GM18907 (cell line): ENCODE data around the gene IQGAP2.

Experiments used
- ATAC-seq: cut with Tn5 transposase; IDR thresholded peaks from one replicate; pipeline ENCODE4 v1.9.1; 2021; ENCODE audit warnings: mild to moderate bottlenecking, moderate library complexity; ENCODE audit not compliant: unreplicated experiment

Gene IQGAP2

DNA sequence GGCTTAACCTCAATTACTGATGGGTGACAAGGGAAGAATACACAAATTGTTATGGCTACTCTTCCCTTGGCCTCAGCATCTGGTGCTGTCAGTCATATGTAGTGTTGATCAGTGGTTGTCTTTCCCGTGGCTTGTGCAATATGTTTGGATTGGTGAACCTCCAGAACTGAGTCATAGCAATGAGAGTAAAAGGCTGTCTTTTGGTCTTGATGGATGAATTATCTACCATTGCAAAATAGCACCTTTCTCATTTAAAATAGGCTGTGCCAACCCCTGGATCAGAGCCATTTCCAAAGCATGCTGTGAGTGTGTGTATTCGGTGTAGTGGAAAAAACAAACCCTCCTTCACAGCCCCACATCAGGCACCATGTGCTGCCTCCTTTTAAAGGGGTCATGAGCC is 298.2 kb downstream of the IQGAP2 start:
- no peak for ATAC-seq

DNA sequence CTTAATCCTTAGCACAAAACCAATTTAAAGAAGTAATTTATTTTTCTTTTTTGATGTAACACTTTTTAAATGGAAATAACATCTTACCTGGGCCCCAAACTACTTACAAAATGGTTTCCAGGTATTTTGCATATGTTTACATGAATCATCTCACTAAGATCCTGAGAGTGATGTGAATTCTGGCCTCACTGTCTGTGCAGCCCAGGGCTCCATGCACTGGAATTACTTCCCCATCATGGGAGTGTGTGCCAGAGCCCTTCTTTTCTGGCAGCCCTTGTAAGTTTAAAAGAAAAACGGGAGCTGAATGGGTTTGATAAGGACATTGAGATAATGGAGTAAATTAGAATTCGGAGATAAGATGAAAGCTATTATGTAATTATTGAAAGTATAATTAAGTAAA is 300.6 kb downstream of the IQGAP2 start:
- ATAC-seq, result no peak

DNA sequence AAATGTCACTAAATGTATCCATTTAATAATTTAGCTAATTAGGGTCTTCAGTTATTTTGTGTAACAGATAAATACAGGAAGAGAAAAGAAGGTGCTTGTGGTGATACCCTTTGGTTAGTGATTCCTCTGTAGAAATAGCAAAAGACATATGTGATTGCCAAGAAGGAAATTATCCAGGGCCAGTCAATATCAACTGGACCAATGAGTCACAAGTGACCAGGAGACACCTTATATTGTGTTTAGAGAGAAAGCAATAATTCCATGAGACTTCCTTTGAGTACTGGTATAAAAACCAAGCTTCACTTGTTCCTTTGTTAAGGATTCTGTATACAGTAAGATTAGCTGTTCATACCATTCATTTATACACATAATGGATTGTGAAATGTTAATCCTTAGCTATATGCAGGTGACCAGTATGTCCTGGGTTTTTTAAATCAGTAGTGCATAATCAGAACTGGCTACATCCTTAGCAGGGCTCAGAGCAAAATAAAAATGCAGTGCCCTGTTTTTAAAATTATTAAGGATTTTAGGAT is 301.1 kb downstream of the IQGAP2 start:
- no peak for ATAC-seq

DNA sequence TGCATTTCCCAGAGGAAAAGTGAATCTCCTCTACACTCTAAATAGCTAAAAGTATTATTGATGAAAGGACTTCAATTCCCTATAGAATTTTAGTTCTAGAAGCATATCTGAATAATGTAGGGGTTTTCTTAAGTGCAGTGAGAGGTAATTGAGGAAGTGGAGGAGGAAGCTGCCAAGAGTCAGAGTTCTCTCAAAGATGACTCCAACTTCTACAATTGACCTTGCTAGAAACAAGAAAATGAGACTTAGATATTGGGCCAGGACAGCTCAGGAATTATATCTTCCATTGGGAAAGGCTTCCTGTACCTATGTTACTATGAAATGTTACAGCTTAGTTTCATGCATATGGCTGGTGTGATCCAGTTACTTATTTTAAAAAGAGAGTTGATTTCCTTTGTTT is 302.5 kb downstream of the IQGAP2 start:
- no peak for ATAC-seq

DNA sequence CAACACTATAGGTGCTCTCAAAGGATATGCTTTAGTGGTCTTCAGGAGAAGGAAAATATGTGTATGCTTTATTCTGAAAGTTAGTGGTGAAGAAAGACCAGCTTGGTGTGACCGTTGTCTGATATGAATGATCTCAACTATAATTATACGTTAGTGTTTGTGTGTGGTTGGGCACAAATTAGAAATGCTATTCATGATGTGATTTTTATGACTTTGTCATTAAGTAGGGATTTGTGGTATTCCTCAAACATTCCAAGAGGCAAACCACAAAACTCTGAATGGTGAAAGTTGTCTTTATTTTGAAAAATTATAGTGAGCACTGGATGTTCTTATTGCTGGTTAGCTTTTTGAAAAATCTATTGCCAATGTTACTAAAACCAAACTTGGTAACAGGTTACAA is 306.7 kb downstream of the IQGAP2 start:
- ATAC-seq, result no peak

DNA sequence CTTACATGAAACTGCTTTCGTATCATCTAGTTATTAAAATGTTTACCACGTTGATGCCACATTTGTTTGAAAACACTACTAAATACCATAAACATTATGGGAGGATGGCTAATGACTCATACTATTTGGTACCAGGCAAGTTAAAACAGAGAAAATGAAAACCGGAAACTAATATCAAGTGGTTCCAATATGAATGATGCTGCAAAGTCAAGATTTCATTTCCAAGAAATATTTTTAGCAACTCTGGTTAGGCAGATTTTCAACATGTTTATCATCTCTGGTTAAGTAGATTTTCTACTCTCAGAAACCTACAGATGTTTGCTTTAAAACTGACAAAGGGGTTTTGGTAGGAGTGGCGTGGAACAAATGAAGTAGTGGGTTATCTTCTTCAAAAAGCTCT is 307.9 kb downstream of the IQGAP2 start:
- ATAC-seq, result no peak

DNA sequence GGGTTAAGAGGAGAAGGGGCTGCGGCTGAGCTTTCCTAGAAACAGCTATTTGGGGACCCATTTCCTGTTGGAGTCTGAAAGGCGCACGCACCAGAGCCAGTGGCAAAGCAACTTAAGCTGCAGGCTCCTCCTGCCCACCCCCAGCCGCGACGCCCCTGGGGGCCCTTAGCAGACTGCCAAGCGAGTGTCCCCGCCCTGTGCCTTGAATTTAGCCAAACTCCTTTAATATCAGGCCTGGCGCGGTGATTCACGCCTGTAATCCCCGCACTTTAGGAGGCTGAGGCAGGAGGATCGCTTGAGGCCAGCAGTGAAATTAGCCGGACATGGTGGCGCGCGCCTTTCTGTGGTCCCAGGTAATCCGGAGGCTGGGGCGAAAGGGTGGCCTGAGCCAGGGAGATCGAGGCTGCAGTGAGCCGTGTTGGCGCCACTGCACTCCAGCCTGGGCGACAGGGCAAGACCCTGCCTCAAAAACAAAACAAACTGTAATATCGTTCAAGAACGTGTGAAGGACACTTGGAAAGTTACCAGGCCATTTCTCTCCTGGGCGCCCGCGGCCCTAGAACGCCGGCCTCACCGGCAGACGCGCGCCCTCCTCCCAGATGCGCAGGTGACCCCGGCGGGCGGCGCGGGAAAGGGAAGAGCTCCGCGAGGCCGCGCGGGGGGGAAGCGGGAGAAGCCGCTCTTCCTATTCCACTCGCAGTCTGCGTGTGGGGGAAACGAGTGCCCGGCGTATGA is 311.8 kb downstream of the IQGAP2 start:
- no peak for ATAC-seq

DNA sequence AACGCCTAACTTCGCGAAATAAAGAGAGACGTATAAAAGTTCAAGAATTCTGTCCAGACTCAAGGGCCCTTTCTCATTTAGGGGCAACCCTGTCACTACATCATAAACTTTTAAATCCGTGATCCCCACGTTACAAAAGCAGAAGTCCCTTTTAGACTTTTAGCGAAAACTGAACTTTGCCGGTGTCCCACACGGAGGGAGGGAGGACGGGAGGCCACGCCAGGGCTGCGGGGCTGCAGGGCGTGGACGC is 312.3 kb downstream of the IQGAP2 start:
- ATAC-seq, result no peak

DNA sequence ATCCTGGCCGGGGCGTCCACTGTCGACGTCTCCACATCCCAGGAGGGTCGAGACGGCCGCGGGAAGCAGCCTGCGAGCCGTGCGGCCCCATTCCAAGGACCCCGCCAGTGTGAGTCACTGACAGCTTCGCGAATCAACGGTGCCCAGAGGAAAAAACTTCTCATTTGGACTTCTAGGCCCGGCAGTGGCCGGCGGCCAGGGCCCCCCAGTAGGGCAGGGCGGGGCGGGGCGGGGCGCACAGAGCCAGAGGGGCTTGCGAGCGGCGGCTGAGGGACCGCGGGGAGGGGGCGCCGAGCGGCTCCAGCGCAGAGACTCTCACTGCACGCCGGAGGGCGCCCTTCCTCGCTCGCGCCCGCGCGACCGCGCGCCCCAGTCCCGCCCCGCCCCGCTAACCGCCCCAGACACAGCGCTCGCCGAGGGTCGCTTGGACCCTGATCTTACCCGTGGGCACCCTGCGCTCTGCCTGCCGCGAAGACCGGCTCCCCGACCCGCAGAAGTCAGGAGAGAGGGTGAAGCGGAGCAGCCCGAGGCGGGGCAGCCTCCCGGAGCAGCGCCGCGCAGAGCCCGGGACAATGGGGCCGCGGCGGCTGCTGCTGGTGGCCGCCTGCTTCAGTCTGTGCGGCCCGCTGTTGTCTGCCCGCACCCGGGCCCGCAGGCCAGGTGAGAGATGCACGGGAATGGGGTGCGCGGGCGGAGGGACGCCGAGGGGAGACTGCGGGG is 312.8 kb downstream of the IQGAP2 start, which contains the start of gene F2R:
F2R (plus strand) TSS at position 391 of the 720 bp plus-strand sequence; CDS start at position 573, 182 bp downstream.
- ATAC-seq, result peak; percentile 70

DNA sequence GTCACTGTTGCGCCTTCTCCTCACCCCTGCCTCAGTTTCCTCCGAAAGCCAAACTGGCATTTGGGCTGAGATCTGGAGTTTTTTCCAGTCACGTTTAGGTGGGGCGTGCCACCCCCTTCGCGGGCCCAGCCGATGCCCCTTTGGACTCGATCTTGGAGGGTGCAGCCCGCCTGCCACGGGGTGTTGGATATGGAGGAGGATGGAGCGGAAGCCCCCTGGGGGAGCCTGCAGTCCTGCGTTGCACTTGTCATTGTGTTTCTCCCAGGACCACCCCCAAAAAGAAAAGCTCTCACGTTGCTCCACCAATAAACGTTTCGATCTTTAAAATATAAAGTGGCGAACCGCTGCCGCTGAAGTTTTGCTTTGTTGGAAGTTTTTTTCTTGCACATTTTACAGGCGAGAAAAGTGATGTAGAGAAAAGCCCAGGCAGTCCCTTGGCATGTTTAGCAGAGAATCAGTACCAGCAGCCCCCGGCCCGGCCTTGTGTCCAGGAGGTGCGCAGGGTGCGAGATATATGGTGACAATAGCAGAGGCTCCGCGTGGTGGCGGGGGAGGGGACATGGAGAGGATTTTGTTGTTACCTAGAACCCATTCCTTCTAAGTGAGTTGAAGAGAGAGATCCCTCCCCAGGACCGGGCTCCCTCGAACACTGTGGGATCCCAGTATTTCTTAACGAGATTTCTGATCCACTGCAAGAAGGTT is 313.5 kb downstream of the IQGAP2 start:
- no peak for ATAC-seq

DNA sequence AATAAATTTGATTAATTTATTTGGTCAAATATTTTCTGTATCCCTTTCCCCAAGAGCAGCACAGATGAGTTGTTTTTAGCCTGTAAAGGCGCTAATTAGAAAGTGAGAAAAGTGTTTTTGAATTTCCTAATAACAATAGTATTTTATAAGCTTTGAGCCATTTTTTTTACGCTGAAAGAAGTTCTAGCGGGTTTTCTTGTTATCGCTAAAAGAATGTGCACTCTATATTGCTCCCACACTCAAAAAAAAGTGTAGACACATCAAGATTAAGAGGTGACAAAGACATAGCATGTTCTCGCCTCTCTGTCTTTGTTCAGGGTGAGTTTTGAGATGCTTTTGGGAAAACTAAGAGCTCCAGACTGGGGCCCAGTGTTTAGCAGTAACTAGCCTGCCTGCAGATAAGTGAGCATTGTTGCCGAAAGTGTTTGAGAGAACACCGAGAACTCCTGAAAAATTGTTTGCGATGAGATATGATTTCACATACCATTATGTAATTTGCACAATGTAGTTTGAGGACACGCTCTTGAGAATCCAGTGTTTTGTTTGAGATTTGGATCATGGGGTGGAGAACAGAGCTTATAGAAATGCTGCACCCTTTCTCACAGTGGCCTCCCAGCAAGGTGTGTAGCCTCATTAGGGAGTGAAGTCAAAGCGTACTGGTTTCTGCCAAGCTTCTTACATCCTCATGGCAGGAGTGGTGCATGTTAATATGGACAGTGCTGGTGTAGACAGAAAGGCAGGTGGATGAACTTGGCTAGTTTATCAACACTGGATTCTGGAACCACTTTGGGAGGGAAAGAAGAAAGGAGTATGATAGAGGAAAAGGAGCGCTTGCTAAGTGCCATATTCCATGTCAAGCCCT is 314.4 kb downstream of the IQGAP2 start:
- no peak for ATAC-seq

DNA sequence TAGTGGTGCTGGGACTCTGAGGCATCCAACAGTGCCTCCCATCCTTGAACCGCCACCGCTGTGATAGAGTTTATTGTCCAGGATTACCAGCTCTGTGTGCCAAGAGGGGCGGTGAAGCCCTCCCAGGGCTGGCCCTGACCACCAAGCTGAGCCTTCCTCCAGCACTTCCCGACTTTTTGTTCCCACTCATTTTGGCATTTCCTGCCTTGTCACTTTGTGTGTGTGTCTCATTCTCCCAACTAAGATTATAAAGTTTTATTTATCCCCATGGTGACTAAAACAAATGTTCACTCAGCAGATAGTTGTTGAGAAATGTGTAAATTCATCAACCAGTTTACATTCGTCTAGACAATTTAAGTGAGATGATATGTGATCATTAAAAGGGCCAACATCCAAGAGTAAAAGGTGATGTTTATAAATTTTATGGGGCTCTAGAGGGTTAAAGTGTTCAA is 315.3 kb downstream of the IQGAP2 start:
- no peak for ATAC-seq

DNA sequence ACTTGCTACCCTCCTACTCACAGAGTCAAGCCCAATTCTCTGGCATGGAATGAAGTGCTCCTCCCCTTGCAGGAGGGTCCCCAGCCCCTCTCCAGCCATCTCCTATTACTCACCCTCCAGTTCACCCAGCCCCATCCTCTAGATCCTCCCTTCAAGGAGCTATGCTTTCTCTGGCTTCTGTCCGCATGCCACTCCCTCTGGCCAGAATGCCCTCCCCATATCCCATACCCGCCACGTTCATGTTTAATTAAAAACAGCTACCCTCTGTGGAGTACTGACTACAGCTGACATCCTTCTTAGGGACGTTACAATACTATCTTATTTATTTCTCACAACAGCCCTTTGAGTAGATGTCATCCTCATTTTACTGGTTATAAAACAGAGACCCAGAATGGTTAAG is 315.8 kb downstream of the IQGAP2 start:
- no peak for ATAC-seq

DNA sequence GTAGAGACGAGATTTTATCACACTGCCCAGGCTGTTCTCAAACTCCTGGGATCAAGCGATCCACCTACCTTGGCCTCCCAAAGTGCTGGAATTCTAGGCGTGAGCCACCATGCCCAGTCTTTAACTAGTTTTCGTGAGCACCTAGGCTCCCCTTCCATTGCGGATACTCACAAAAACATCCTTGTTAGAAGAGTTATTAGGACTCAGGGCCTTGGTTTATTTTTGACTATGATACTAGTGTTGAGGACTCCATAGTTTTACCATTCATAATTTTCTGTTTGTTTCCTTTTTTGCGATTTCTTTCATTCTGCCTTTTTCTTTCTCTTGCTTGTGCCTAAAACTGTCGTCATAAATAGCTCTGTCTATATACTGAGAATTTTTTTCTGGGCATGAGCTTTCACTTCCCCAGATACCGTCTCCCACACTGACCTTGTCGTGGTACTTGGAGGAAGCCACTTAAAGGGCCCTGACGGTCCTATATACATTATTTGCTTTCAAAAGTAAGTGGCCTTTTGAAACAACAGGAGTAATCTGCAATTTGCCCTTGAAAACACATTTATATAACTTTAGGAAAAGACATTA is 318.0 kb downstream of the IQGAP2 start:
- peak; percentile 90 for ATAC-seq

DNA sequence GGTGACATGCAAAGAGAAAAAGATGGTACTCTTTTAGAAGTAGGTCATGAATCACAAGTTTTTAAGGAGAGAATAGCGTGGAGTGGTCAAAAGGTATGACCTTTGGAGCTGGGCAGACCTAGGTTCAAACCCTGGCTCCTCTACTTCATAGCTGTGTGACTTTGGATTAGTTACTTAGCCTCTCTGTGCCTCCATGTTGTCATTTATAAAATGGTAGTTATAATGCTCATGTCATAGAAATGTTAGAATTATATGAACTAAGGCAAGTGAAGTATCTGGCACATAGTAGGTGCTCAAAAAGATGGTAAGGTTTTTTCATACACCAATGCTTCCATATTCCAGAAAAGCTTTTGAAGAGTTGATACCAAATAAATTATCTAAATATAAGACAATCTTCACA is 320.2 kb downstream of the IQGAP2 start:
- no peak for ATAC-seq

DNA sequence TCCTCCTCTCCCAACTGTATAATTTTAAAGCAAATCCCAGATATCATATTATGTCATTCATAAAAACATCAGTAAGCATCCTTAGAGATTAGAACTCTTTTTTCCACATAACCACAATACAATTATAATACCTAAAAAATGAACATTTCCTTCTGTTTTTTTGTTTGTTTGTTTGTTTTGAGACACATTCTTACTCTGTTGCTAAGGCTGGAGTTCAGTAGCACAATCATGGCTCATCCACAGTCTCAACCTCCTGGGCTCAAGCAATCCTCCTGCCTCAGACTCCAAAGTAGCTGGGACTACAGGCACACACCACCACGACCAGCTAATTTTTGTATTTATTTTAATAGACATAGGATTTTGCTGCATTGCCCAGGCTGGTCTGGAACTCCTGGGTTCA is 320.8 kb downstream of the IQGAP2 start:
- no peak for ATAC-seq

DNA sequence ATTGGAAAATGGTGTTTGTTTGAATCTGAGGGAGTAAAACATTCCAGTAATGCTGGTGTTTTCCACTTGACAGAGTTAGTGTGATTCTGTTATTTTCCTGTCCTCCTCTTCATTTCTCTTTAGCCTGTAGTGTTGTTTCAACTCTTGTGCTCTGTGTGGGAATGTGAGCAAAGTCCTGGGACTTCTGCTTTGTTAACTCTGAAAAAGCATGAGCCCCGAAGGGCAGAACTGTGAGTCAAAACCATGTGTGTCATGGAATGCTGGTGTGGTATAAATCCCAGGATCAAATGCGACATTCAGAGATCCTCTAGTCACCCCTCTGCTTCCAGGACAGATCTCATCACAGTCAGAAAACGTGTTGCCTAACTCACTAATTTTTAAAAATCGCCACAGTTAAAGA is 321.8 kb downstream of the IQGAP2 start:
- no peak for ATAC-seq

DNA sequence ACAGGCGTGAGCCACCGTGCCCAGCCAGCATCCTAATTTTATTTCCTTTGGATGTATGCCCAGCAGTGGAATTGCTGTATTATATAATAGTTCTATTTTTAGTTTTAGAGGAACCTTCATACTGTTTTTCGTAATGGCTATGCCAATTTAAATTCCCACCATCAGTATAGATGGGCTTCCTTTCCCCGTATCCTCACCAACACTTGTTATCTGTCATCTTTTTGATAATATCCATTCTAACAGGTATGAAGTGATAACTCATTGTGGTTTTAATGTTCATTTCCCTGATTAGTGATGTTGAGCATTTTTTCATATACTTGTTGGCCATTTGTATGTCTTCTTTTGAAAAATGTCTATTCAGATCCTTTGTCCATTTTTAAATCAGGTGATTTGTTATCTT is 325.9 kb downstream of the IQGAP2 start:
- no peak for ATAC-seq

DNA sequence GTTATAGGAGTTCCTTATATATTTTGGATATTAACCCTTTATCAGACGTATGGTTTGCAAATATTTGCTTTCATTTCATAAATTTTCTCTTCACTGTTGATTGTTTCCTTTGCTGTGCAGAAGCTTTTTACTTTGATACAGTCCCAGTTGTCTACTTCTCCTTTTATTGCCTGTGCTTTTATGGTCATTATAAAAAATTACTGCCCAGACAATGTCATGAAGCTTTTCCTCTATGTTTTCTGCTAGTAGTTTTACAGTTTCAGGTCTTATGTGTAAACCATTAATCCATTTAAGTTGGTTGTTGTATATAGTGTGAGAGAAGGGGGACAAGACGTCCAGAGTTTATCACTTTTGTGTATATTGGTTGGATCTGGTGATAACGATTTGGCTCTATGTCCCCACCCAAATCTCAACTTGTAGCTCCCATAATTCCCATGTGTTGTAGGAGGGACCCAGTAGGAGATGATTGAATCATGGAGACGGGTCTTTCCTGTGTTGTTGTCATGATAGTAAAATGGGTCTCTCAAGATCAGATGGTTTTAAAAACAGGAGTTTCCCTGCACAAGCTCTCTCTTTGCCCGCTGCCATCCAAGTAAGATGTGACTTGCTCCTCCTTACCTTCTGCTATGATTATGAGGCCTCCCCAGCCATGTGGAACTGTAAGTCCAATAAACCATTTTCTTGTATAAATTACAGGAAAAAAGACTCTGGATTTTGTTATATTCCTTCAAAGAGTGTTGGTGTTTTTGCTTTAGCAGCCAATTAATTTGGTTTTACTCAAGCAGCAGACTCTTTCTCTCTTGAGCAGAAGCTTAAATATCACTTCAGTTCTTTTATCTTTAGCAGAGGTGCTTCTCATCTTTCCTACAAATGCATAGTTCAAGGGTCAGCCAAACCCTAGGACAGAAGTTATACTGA is 326.5 kb downstream of the IQGAP2 start:
- ATAC-seq, result no peak
